ENCODE measurements around the gene PPM1L.

DNA sequence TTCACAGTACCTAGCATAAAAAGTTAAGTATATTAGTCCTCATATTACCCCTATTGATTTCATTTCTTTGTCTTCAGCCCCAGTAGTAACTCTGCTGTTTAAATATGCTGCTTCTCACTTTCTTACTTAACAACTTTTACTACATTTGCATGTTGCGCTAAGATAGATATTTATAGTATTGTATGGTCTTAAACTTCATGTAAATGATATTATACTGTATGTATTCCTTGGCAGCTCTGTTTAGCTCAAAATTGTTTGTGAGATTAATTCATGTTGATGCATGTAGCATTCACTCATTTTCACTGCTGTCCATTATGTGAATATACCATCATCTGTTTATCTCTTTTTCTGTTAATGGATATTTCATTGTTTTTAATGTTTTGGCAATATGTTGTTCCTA, 64.4 kb downstream of the PPM1L start:
- no peak for TF ChIP-seq CTCF (conservative IDR thresholded peaks at IDR 0.05 in 1 of 2, IDR thresholded peaks at IDR 0.05 in 1 of 2; ENCODE audit: low read depth in 1 of 2, low read length in 2 of 2)
- no peak for TF ChIP-seq EZH2 (IDR thresholded peaks at IDR 0.05; ENCODE audit: low read length, missing control alignments)
